ENCODE measurements around the gene CEP55. TPM values are rescaled to one million over a fixed set of nuclear protein-coding genes. Genes with fewer than 3 reads are reported as not detected.

Gene CEP55
- total RNA-seq, 1 donor from 2014 or later = 3.7 TPM

DNA sequence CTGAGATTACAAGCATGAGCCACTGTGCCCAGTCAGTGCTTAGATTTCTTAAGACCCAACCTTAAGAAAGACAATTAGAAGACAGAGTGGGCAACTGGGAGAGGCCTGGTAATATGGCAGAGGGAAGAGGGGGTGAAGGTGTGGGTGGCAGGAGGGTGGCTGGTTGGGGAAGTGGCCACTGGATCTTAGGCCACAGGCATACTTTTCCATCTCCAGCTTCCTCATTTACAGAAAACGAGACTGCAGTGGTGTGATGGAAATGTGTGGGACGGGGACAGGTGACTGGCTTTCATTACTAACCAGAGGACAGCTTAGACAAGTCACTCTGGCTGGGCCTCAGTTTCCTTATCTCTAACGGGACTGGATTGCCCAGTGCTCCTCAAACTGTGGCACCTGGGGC is 69.0 kb downstream of the CEP55 start:
- Histone ChIP-seq H2AFZ (ENCODE audit: low read depth, low read length) (no peak overlapping the region), H3K4me2 (ENCODE audit: low read length) (no peak overlapping the region), H3K27me3 (ENCODE audit: insufficient read depth, low read length) (peaks cover 63% of the 10 kb centered on the region), H3K9me3 (ENCODE audit: insufficient read depth, low read depth, low read length) (no peaks in the 10 kb centered on the region), H3K27ac (ENCODE audit: low read depth, low read length) (no peak overlapping the region), H3K4me3 (ENCODE audit: insufficient read depth, low read depth, low read length) (no peak overlapping the region), H3K9ac (ENCODE audit: low read length) (no peak overlapping the region), H4K20me1 (ENCODE audit: insufficient read depth, low read length) (no peaks in the 10 kb centered on the region), H3K79me2 (ENCODE audit: insufficient read depth, low read length) (no peaks in the 10 kb centered on the region), H3K4me1 (ENCODE audit: insufficient read depth, low read length) (no peaks in the 10 kb centered on the region), H3K36me3 (ENCODE audit: insufficient read depth, low read length) (no peaks in the 10 kb centered on the region)
- Mint-ChIP-seq H3K36me3 (ENCODE audit: low read depth, unreplicated experiment) (no peaks in the 10 kb centered on the region), H3K9me3 (ENCODE audit: unreplicated experiment) (peaks cover 7% of the 10 kb centered on the region), H3K27me3 (ENCODE audit: low read depth, unreplicated experiment) (peaks cover 61% of the 10 kb centered on the region), H3K4me3 (ENCODE audit: unreplicated experiment) (no peak overlapping the region), H3K27ac (ENCODE audit: unreplicated experiment) (no peak overlapping the region), H3K4me1 (ENCODE audit: low read depth, unreplicated experiment) (no peaks in the 10 kb centered on the region)
- DNase-seq (ENCODE audit: low read depth) (no peak), FAIRE-seq (no peak)
- no peak for TF ChIP-seq EZH2 (IDR thresholded peaks at IDR 0.05; ENCODE audit: insufficient read depth, low read length)
- TF ChIP-seq, protein P1, sequence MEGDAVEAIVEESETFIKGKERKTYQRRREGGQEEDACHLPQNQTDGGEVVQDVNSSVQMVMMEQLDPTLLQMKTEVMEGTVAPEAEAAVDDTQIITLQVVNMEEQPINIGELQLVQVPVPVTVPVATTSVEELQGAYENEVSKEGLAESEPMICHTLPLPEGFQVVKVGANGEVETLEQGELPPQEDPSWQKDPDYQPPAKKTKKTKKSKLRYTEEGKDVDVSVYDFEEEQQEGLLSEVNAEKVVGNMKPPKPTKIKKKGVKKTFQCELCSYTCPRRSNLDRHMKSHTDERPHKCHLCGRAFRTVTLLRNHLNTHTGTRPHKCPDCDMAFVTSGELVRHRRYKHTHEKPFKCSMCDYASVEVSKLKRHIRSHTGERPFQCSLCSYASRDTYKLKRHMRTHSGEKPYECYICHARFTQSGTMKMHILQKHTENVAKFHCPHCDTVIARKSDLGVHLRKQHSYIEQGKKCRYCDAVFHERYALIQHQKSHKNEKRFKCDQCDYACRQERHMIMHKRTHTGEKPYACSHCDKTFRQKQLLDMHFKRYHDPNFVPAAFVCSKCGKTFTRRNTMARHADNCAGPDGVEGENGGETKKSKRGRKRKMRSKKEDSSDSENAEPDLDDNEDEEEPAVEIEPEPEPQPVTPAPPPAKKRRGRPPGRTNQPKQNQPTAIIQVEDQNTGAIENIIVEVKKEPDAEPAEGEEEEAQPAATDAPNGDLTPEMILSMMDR (IDR thresholded peaks at IDR 0.05; ENCODE audit: insufficient read depth, low read depth, low read length) = no peak

DNA sequence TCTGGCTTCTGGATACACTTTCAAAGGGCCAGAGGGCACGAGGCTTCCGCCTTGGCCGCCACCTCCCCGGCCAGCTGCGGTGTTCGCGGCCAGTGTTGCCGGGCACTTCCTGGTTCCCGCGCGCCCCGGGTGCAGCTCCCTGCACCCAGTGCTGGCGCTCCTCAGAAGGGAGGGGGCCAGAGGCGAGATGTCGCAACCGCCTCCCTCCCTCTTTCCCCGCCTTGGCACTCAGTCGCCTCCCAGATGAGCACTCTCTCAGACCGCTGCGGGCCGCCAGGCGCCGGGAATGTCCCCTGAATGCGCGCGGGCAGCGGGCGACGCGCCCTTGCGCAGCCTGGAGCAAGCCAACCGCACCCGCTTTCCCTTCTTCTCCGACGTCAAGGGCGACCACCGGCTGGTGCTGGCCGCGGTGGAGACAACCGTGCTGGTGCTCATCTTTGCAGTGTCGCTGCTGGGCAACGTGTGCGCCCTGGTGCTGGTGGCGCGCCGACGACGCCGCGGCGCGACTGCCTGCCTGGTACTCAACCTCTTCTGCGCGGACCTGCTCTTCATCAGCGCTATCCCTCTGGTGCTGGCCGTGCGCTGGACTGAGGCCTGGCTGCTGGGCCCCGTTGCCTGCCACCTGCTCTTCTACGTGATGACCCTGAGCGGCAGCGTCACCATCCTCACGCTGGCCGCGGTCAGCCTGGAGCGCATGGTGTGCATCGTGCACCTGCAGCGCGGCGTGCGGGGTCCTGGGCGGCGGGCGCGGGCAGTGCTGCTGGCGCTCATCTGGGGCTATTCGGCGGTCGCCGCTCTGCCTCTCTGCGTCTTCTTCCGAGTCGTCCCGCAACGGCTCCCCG is 70.2 kb downstream of the CEP55 start, which contains the start of gene FFAR4:
FFAR4 (plus strand) TSS at position 231 of the 842 bp plus-strand sequence; CDS start at position 287, 56 bp downstream.
- TF ChIP-seq, protein P1 (IDR thresholded peaks at IDR 0.05; ENCODE audit: insufficient read depth, low read depth, low read length) = no peak
- TF ChIP-seq EZH2 (IDR thresholded peaks at IDR 0.05; ENCODE audit: insufficient read depth, low read length) = peak; percentile 85
- Histone ChIP-seq H3K4me2 (ENCODE audit: low read length) (peak within 1 kb of the TSS; percentile 57), H3K27me3 (ENCODE audit: insufficient read depth, low read length) (peaks cover 75% of the 10 kb centered on the region), H4K20me1 (ENCODE audit: insufficient read depth, low read length) (no peaks in the 10 kb centered on the region), H3K79me2 (ENCODE audit: insufficient read depth, low read length) (no peaks in the 10 kb centered on the region), H2AFZ (ENCODE audit: low read depth, low read length) (no peak within 1 kb of the TSS), H3K36me3 (ENCODE audit: insufficient read depth, low read length) (no peaks in the 10 kb centered on the region), H3K27ac (ENCODE audit: low read depth, low read length) (no peak within 1 kb of the TSS), H3K4me3 (ENCODE audit: insufficient read depth, low read depth, low read length) (peak within 1 kb of the TSS; percentile 23), H3K9ac (ENCODE audit: low read length) (no peak within 1 kb of the TSS), H3K9me3 (ENCODE audit: insufficient read depth, low read depth, low read length) (no peaks in the 10 kb centered on the region), H3K4me1 (ENCODE audit: insufficient read depth, low read length) (no peaks in the 10 kb centered on the region)
- H3K4me1 Mint-ChIP-seq (ENCODE audit: low read depth, unreplicated experiment) = no peaks in the 10 kb centered on the region
- peaks cover 74% of the 10 kb centered on the region for H3K27me3 Mint-ChIP-seq (ENCODE audit: low read depth, unreplicated experiment)
- no peak for FAIRE-seq
- H3K27ac Mint-ChIP-seq (ENCODE audit: unreplicated experiment) = no peak within 1 kb of the TSS
- no peaks in the 10 kb centered on the region for H3K36me3 Mint-ChIP-seq (ENCODE audit: low read depth, unreplicated experiment)
- peak within 1 kb of the TSS; percentile 62 for H3K4me3 Mint-ChIP-seq (ENCODE audit: unreplicated experiment)
- no peak for DNase-seq (ENCODE audit: low read depth)
- peaks cover 4% of the 10 kb centered on the region for H3K9me3 Mint-ChIP-seq (ENCODE audit: unreplicated experiment)

Data from astrocyte (in vitro differentiated cells and primary cell).